Thyroid gland (tissue), 4 donors: ENCODE data around the gene IGF2BP3. TPM values are rescaled to one million over a fixed set of nuclear protein-coding genes. Genes with fewer than 3 reads are reported as not detected.

ENCODE experiments used
- DNase-seq, 2 donors: peaks; one replicate each; pipeline ENCODE4 v3.0.0-alpha.2; 2019
- H3K27ac ChIP-seq, 3 donors: fragments of 200-600 bp; sonication (generic); 1 replicate in 2 of 3; 2 replicates in 1 of 3; pipeline ENCODE4 v1.5.1; 2016 to 2019; ENCODE audit warnings: mild to moderate bottlenecking in 1 of 3, moderate library complexity in 1 of 3
- H3K27me3 ChIP-seq: fragments of 200-600 bp; sonication (generic); one replicate; pipeline ENCODE4 v1.5.1; 2019
- H3K36me3 ChIP-seq, 2 donors: fragments of 200-600 bp; sonication (generic); one replicate each; pipeline ENCODE4 v1.5.1; 2016 to 2019
- H3K4me1 ChIP-seq, 2 donors: fragments of 200-600 bp; sonication (generic); one replicate each; pipeline ENCODE4 v1.5.1; 2017 to 2019
- H3K4me3 ChIP-seq, 3 donors: fragments of 200-600 bp; sonication (generic); replicated peaks in 1 of 3; 1 replicate in 2 of 3; 2 replicates in 1 of 3; pipeline ENCODE4 v1.5.1; 2016; ENCODE audit warnings: mild to moderate bottlenecking in 1 of 3
- H3K9me3 ChIP-seq: fragments of 200-600 bp; sonication (generic); one replicate; pipeline ENCODE4 v1.5.1; 2017
- POLR2A ChIP-seq, 2 donors: fragments of 450-650 bp; IDR thresholded peaks; one replicate each; pipeline ENCODE4 v1.6.1; 2017; ENCODE audit warnings: antibody characterized with exemption in 2 of 2, mild to moderate bottlenecking in 2 of 2, moderate library complexity in 1 of 2
- WGBS, 2 donors: methylation state at CpG; one replicate each; pipeline ENCODE4 v1.1.5; 2017; 5-methylcytosine and 5-hydroxymethylcytosine counted together
- intact Hi-C: fragments of 100-400 bp; cut with DNase I; formaldehyde crosslinking; loops from one replicate; pipeline ENCODE4 v1.15.1; 2023
- total RNA-seq, 4 donors: library from RNA; depleted of rRNA; stranded (reverse); fragments of >200 nt; gene quantifications; one replicate each; pipeline ENCODE4 v1.2.3, GENCODE V29; 2016
- TF ChIP-seq, protein P1 (sequence below), 6 experiments: fragments of 200-600 bp in 3 of 6; fragments of 450-650 bp in 3 of 6; sonication (generic) in 3 of 6; IDR thresholded peaks; one replicate each; pipeline ENCODE4 v1.5.1; 2016 to 2019; ENCODE audit warnings: antibody characterized with exemption in 6 of 6, mild to moderate bottlenecking in 2 of 6, inconsistent platforms in 1 of 6, moderate library complexity in 1 of 6

Gene IGF2BP3
- total RNA-seq, 4 donors from 2014 or later, result 0.67 to 5.2 (median 3.4) TPM

DNA sequence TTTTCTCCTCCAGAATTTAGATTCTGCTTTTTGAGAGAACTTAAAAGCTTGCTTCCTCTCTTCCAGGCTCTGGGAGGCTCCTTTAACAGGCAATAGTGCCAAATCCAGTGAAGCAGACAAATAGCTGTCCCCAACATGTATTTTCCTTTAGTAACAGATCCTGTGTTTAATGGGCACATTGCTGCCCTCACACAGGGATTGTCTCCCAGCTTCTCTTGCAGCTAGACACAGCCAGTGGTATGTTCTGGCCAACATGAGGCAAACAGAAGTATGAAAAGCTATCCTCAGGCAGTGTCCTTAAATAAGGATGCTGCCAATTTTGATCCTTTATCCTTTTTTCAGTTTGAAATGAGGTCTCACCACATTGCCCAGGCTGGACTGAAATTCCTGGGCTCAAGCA lies 132.9 kb downstream of the IGF2BP3 start:
- H3K27me3 ChIP-seq, result no peaks in the 10 kb centered on the region
- intact Hi-C loops, result no loop called here
- H3K36me3 ChIP-seq, result no peaks in the 10 kb centered on the region
- no peaks in the 10 kb centered on the region for H3K9me3 ChIP-seq
- DNase-seq, result no peak
- H3K27ac ChIP-seq, result peak overlapping the region; percentile 65 to 84 (median 79)
- TF ChIP-seq, protein P1, sequence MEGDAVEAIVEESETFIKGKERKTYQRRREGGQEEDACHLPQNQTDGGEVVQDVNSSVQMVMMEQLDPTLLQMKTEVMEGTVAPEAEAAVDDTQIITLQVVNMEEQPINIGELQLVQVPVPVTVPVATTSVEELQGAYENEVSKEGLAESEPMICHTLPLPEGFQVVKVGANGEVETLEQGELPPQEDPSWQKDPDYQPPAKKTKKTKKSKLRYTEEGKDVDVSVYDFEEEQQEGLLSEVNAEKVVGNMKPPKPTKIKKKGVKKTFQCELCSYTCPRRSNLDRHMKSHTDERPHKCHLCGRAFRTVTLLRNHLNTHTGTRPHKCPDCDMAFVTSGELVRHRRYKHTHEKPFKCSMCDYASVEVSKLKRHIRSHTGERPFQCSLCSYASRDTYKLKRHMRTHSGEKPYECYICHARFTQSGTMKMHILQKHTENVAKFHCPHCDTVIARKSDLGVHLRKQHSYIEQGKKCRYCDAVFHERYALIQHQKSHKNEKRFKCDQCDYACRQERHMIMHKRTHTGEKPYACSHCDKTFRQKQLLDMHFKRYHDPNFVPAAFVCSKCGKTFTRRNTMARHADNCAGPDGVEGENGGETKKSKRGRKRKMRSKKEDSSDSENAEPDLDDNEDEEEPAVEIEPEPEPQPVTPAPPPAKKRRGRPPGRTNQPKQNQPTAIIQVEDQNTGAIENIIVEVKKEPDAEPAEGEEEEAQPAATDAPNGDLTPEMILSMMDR (IDR thresholded peaks at IDR 0.05), result no peak
- no peak for TF ChIP-seq POLR2A (IDR thresholded peaks at IDR 0.05)
- H3K4me3 ChIP-seq, result no peak overlapping the region
- H3K4me1 ChIP-seq, result peaks cover 66 to 87% of the 10 kb centered on the region in 2 donors

DNA sequence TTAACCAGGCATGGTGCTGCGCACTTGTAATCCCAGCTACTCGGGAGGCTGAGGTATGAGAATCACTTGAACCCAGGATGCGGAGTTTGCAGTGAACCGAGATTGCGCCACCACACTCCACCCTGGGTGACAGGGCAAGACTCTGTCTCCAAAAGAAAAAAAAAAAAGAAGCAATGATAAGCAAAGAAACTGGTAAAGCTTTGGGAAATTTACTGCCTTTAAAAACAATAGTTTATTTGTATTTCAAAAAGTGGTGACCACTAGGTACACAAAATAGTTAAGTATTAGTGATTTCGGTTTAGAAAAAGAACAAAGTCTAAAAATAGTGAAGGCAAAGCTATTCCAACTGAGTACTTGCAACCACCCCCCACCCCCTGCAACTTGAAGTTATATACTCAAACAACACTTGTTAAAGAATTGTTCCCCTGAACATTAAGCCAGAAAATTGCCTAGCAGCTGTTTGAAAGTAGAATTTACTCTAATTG lies 133.4 kb downstream of the IGF2BP3 start:
- Histone ChIP-seq H3K4me1 (peaks cover 61 to 81% of the 10 kb centered on the region in 2 donors), H3K36me3 (no peaks in the 10 kb centered on the region), H3K4me3 (no peak overlapping the region), H3K27ac (peak overlapping the region; percentile 65 to 84 (median 79)), H3K27me3 (no peaks in the 10 kb centered on the region), H3K9me3 (no peaks in the 10 kb centered on the region)
- peak; percentile 52 to 58 for DNase-seq
- TF ChIP-seq, protein P1 (IDR thresholded peaks at IDR 0.05), result no peak
- TF ChIP-seq POLR2A (IDR thresholded peaks at IDR 0.05), result no peak
- 53 to 61% methylated on average over 6 of the region's 6 CpGs for WGBS, 2 donors
- intact Hi-C loops, result no loop called here

GRCh38 chr7:23336086-23336485 lies 134.2 kb downstream of the IGF2BP3 start:
- no peaks in the 10 kb centered on the region for H3K36me3 ChIP-seq
- peaks cover 59 to 75% of the 10 kb centered on the region in 2 donors for H3K4me1 ChIP-seq
- no peaks in the 10 kb centered on the region for H3K27me3 ChIP-seq
- WGBS, 2 donors, result 88 to 93% methylated on average over 3 of the region's 3 CpGs
- no peak overlapping the region for H3K4me3 ChIP-seq
- peak overlapping the region; percentile 70 to 84 (median 79) for H3K27ac ChIP-seq
- intact Hi-C loops, result no loop called here
- no peak for TF ChIP-seq POLR2A (IDR thresholded peaks at IDR 0.05)
- TF ChIP-seq, protein P1 (IDR thresholded peaks at IDR 0.05), result no peak
- no peaks in the 10 kb centered on the region for H3K9me3 ChIP-seq
- no peak for DNase-seq

DNA sequence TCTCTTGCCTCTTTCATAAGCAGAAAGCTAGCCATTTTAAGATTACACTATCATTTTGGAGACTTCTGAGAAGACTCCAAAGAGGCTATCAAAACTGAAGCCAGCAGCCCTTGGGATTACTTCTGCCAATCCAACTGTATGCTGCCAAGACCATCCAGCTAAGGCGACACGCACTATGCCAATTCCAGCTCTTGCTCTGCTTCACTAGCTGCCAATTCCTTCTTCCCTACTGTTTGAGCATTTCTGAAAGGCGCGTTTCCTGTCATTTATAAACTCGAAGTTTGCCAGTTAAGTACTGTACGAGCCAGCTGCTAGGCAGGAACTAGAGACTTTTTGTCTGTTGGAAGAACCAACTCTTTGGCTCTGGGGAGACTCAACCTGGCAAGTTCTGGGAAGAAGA lies 134.7 kb downstream of the IGF2BP3 start:
- 15 to 18% methylated on average over 6 of the region's 6 CpGs for WGBS, 2 donors
- no peaks in the 10 kb centered on the region for H3K27me3 ChIP-seq
- DNase-seq, result peak; percentile 59 to 70
- H3K4me3 ChIP-seq, result no peak overlapping the region
- no peaks in the 10 kb centered on the region for H3K36me3 ChIP-seq
- H3K4me1 ChIP-seq, result peaks cover 59 to 75% of the 10 kb centered on the region in 2 donors
- no peaks in the 10 kb centered on the region for H3K9me3 ChIP-seq
- intact Hi-C loops, result no loop called here
- TF ChIP-seq, protein P1 (IDR thresholded peaks at IDR 0.05), result no peak
- no peak for TF ChIP-seq POLR2A (IDR thresholded peaks at IDR 0.05)
- peak overlapping the region; percentile 70 to 84 (median 79) for H3K27ac ChIP-seq

- Histone ChIP-seq H3K27me3 (no peaks in the 10 kb centered on the region), H3K4me1 (peaks cover 57 to 73% of the 10 kb centered on the region in 2 donors), H3K36me3 (no peaks in the 10 kb centered on the region), H3K27ac (peak overlapping the region; percentile 70 to 84 (median 79)), H3K9me3 (no peaks in the 10 kb centered on the region), H3K4me3 (no peak overlapping the region)
- DNase-seq, result peak; percentile 56 to 67
- TF ChIP-seq POLR2A (IDR thresholded peaks at IDR 0.05), result no peak
- TF ChIP-seq, protein P1 (IDR thresholded peaks at IDR 0.05), result no peak
- WGBS, 2 donors, result 21 to 30% methylated on average over 2 of the region's 2 CpGs
- intact Hi-C loops, result no loop called here
Observed at GRCh38 chr7:23335136-23335535, 135.2 kb downstream of the IGF2BP3 start.
